ENCODE results near the gene KREMEN1. TPM values are rescaled to one million over a fixed set of nuclear protein-coding genes. Genes with fewer than 3 reads are reported as not detected.

The KREMEN1 gene
- total and polyA plus RNA-seq, 10 of the 15 experiments (the other 5 are each of a cell fraction or from before 2014, with no cell fraction given), result 0.10 to 2.5 (median 0.20) TPM; not detected in 1

DNA sequence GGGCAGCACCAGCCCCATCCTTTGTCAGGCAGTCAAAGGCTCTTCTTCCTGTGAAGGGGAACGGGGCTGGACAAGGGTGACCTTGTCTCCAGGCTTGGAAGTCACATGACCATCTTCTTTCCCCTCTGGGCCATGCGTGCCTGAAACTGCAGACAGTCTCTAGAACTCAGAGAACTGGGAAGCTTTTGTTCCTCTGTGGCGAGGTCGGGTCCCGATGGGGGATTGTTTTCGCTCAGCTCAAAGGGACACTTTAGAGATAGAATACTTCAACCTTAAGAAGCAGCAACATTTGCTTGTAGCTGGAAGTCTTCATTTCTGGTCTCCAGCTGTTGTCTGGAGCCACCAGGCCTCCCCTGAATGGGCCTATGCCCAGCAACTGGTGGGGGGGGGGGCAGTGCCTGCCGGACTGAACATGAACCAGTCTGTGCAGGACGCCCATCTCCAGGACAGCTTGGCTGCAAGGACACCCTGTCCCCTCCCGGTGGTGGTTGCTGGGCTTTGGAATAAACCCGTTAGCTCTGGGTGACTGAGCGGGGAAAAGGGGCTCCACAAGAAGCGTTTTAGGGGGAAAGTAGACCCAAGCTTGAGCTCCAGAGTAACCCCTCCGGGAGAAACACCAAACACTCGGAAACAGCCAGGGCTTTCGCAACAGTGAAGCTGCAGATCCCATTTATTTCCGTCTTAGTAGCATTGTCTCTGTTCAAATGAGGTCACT lies 77.2 kb downstream of the KREMEN1 start (continued):
- TF ChIP-seq PAX5 (IDR thresholded peaks at IDR 0.05; ENCODE audit: borderline replicate concordance, low read depth, low read length) (no peak), SMAD5 (IDR thresholded peaks at IDR 0.05; ENCODE audit: low read depth) (no peak), RB1 (IDR thresholded peaks at IDR 0.05; ENCODE audit: borderline replicate concordance) (no peak), ZNF24 (IDR thresholded peaks at IDR 0.05) (no peak)
- TF ChIP-seq, protein P1, sequence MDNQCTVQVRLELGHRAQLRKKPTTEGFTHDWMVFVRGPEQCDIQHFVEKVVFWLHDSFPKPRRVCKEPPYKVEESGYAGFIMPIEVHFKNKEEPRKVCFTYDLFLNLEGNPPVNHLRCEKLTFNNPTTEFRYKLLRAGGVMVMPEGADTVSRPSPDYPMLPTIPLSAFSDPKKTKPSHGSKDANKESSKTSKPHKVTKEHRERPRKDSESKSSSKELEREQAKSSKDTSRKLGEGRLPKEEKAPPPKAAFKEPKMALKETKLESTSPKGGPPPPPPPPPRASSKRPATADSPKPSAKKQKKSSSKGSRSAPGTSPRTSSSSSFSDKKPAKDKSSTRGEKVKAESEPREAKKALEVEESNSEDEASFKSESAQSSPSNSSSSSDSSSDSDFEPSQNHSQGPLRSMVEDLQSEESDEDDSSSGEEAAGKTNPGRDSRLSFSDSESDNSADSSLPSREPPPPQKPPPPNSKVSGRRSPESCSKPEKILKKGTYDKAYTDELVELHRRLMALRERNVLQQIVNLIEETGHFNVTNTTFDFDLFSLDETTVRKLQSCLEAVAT (IDR thresholded peaks at IDR 0.05), result no peak

DNA sequence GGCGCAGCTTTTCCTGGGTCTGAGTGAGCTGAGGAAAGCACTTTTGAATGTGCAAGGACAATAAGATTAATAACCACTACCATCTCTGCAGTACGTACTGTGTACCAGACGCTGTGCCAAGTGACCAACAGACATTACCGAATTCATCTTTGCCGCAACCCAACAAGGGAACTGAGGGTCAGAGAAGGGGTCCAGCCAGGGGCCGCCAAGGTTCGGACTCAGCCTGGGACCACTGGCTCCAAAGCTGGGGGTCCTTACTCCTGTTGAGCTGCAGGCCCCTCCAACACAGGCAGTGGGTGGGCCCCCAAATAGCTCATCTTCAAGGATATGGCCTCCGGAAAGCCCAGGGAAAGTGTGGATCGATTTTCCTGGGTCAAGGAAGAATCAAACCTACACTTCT lies 77.9 kb downstream of the KREMEN1 start:
- POLR2A ChIA-PET, result no interaction called here
- FAIRE-seq (no peak), ATAC-seq (no peak), DNase-seq (ENCODE audit: low read depth, low spot score) (no peak)
- no peak overlapping the region for H3K9ac ChIP-seq (ENCODE audit: control insufficient read depth, insufficient read depth, low read length)
- peaks cover 5% of the 10 kb centered on the region for H3K4me1 ChIP-seq (ENCODE audit: control insufficient read depth, insufficient read depth, low read length)
- no peak overlapping the region for H3K4me2 ChIP-seq (ENCODE audit: control insufficient read depth, insufficient read depth)
- H3K79me2 ChIP-seq (ENCODE audit: control insufficient read depth, insufficient read depth, low read length), result no peaks in the 10 kb centered on the region
- in situ Hi-C loops (cut with MboI) (no loop called here), intact Hi-C loops (cut with micrococcal nuclease; ENCODE audit: unreplicated experiment) (loop anchor here (5.0 to 10.0 kb wide), 4 partner anchors 73 to 546 kb away; no protein-coding TSS in a partner anchor)
- SMC1A ChIA-PET (ENCODE audit: uncharacterized antibody, unreplicated experiment), result interaction anchor here (1.0 to 1.1 kb wide), 2 partner anchors 127 to 321 kb away, joined by 3 read pairs; no protein-coding TSS in a partner anchor
- RAD21 ChIA-PET (ENCODE audit: unreplicated experiment), result no interaction called here
- no peaks in the 10 kb centered on the region for H4K20me1 ChIP-seq (ENCODE audit: control insufficient read depth, insufficient read depth)
- no peaks in the 10 kb centered on the region for H3K9me3 ChIP-seq (replicated peaks; ENCODE audit: control insufficient read depth, insufficient read depth, low read length)
- CTCF ChIA-PET, result interaction anchor here (1.2 kb wide), 1 partner anchor 95 kb away, joined by 4 read pairs; no protein-coding TSS in a partner anchor
- no peak overlapping the region for H3K4me3 ChIP-seq
- no peaks in the 10 kb centered on the region; a peak in 1 of 4 replicates for H3K36me3 ChIP-seq (ENCODE audit: control insufficient read depth in 2 of 2, insufficient read depth in 2 of 2, low read length in 1 of 2)
- H3K27me3 ChIP-seq (replicated peaks in 1 of 2; ENCODE audit: control insufficient read depth in 2 of 2, insufficient read depth in 2 of 2, low read length in 1 of 2), result no peaks in the 10 kb centered on the region; a peak in 2 of 4 replicates
- 66% methylated on average over 9 of the region's 9 CpGs for WGBS (ENCODE audit: insufficient coverage, insufficient replicate concordance, low lambda C conversion rate, missing lambda C conversion rate)
- no peak overlapping the region for H2AFZ ChIP-seq (ENCODE audit: control insufficient read depth, low read depth, low read length)
- H3K27ac ChIP-seq (ENCODE audit: control insufficient read depth, insufficient read depth), result no peak overlapping the region
- BruUV-seq (replicated peaks), result no TSS peak
- TF ChIP-seq ESRRA (IDR thresholded peaks at IDR 0.05; ENCODE audit: low read length) (no peak), MYB (IDR thresholded peaks at IDR 0.05; ENCODE audit: borderline replicate concordance, low read depth, low read length) (no peak), NFYA (IDR thresholded peaks at IDR 0.05; ENCODE audit: borderline replicate concordance, low read depth, low read length) (no peak), KLF5 (IDR thresholded peaks at IDR 0.05; ENCODE audit: partially characterized antibody) (no peak), STAT1 (conservative IDR thresholded peaks at IDR 0.05) (no peak), POU2F2 (IDR thresholded peaks at IDR 0.05; ENCODE audit: borderline replicate concordance, low read depth, low read length) (no peak)
- TF ChIP-seq, protein P2, sequence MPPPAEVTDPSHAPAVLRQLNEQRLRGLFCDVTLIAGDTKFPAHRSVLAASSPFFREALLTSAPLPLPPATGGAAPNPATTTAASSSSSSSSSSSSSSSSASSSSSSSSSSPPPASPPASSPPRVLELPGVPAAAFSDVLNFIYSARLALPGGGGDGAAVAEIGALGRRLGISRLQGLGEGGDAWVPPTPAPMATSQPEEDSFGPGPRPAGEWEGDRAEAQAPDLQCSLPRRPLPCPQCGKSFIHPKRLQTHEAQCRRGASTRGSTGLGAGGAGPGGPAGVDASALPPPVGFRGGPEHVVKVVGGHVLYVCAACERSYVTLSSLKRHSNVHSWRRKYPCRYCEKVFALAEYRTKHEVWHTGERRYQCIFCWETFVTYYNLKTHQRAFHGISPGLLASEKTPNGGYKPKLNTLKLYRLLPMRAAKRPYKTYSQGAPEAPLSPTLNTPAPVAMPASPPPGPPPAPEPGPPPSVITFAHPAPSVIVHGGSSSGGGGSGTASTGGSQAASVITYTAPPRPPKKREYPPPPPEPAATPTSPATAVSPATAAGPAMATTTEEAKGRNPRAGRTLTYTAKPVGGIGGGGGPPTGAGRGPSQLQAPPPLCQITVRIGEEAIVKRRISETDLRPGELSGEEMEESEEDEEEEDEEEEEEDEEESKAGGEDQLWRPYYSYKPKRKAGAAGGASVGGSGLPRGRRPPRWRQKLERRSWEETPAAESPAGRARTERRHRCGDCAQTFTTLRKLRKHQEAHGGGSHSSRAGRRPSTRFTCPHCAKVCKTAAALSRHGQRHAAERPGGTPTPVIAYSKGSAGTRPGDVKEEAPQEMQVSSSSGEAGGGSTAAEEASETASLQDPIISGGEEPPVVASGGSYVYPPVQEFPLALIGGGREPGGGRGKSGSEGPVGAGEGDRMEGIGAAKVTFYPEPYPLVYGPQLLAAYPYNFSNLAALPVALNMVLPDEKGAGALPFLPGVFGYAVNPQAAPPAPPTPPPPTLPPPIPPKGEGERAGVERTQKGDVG (CRISPR knock-in tag; IDR thresholded peaks at IDR 0.05), result no peak
- TF ChIP-seq, protein P3, sequence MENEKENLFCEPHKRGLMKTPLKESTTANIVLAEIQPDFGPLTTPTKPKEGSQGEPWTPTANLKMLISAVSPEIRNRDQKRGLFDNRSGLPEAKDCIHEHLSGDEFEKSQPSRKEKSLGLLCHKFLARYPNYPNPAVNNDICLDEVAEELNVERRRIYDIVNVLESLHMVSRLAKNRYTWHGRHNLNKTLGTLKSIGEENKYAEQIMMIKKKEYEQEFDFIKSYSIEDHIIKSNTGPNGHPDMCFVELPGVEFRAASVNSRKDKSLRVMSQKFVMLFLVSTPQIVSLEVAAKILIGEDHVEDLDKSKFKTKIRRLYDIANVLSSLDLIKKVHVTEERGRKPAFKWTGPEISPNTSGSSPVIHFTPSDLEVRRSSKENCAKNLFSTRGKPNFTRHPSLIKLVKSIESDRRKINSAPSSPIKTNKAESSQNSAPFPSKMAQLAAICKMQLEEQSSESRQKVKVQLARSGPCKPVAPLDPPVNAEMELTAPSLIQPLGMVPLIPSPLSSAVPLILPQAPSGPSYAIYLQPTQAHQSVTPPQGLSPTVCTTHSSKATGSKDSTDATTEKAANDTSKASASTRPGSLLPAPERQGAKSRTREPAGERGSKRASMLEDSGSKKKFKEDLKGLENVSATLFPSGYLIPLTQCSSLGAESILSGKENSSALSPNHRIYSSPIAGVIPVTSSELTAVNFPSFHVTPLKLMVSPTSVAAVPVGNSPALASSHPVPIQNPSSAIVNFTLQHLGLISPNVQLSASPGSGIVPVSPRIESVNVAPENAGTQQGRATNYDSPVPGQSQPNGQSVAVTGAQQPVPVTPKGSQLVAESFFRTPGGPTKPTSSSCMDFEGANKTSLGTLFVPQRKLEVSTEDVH (IDR thresholded peaks at IDR 0.05; ENCODE audit: low read depth, partially characterized antibody), result no peak
